ENCODE data around the gene CEP85L. TPM values are rescaled to one million over a fixed set of nuclear protein-coding genes. Genes with fewer than 3 reads are reported as not detected.

Gene CEP85L
- total RNA-seq, 2 experiments from 2014 or later = 9.6 to 12.0 TPM

- peak; percentile 51 for DNase-seq (ENCODE audit: low spot score)
- H3K9me2 ChIP-seq (ENCODE audit: insufficient read depth, low read length) = no peaks in the 10 kb centered on the region
- no peak overlapping the region for H2AFZ ChIP-seq (ENCODE audit: low read length)
- no TSS peak for BruUV-seq (replicated peaks)
- POLR2A ChIA-PET = interaction anchor here (0.9 kb wide), 1 partner anchor 83 kb away, joined by 3 read pairs; no protein-coding TSS in a partner anchor
- H3K36me3 ChIP-seq (ENCODE audit: insufficient read depth, low read length) = no peaks in the 10 kb centered on the region
- H3K27ac ChIP-seq (ENCODE audit: low read depth, low read length, poor library complexity, severe bottlenecking) = no peak overlapping the region
- TF ChIP-seq CTCF (conservative IDR thresholded peaks at IDR 0.05; ENCODE audit: low read length) = peak; percentile 83
- no peak for TF ChIP-seq EZH2phosphoT487 (IDR thresholded peaks at IDR 0.05; ENCODE audit: borderline replicate concordance, low read depth, low read length)
- H4K20me1 ChIP-seq (ENCODE audit: insufficient read depth, low read length) = no peaks in the 10 kb centered on the region
- CTCF ChIA-PET (ENCODE audit: unreplicated experiment) = interaction anchor here (0.5 kb wide), 1 partner anchor 1021 kb away, joined by 8 read pairs; no protein-coding TSS in a partner anchor
- no peaks in the 10 kb centered on the region for H3K9me3 ChIP-seq (ENCODE audit: low read length)
- no peak overlapping the region for H3K4me3 ChIP-seq (ENCODE audit: low read depth, low read length, poor library complexity, severe bottlenecking)
- H3K4me2 ChIP-seq (ENCODE audit: low read length) = no peak overlapping the region
- no peaks in the 10 kb centered on the region for H3K4me1 ChIP-seq (ENCODE audit: insufficient read depth, low read length, poor library complexity, severe bottlenecking)
- no peaks in the 10 kb centered on the region for H3K79me2 ChIP-seq (ENCODE audit: insufficient read depth, low read depth, low read length)
- intact Hi-C loops (cut with micrococcal nuclease; ENCODE audit: unreplicated experiment) = loop anchor here (1.0 to 2.0 kb wide), 2 partner anchors 269 to 575 kb away; no protein-coding TSS in a partner anchor
Measured at GRCh38 chr6:118551063-118552053, 100.0 kb downstream of the CEP85L start.

GRCh38 chr6:118548613-118549012, 102.8 kb downstream of the CEP85L start:
- H3K9me2 ChIP-seq (ENCODE audit: insufficient read depth, low read length) = no peaks in the 10 kb centered on the region
- H3K27ac ChIP-seq (ENCODE audit: low read depth, low read length, poor library complexity, severe bottlenecking) = no peak overlapping the region
- TF ChIP-seq EZH2phosphoT487 (IDR thresholded peaks at IDR 0.05; ENCODE audit: borderline replicate concordance, low read depth, low read length) = no peak
- TF ChIP-seq CTCF (conservative IDR thresholded peaks at IDR 0.05; ENCODE audit: low read length) = no peak
- H3K4me3 ChIP-seq (ENCODE audit: low read depth, low read length, poor library complexity, severe bottlenecking) = no peak overlapping the region
- POLR2A ChIA-PET = no interaction called here
- no TSS peak for BruUV-seq (replicated peaks)
- H3K4me2 ChIP-seq (ENCODE audit: low read length) = no peak overlapping the region
- no peaks in the 10 kb centered on the region for H3K4me1 ChIP-seq (ENCODE audit: insufficient read depth, low read length, poor library complexity, severe bottlenecking)
- CTCF ChIA-PET (ENCODE audit: unreplicated experiment) = no interaction called here
- DNase-seq (ENCODE audit: low spot score) = no peak
- H4K20me1 ChIP-seq (ENCODE audit: insufficient read depth, low read length) = no peaks in the 10 kb centered on the region
- intact Hi-C loops (cut with micrococcal nuclease; ENCODE audit: unreplicated experiment) = no loop called here
- H2AFZ ChIP-seq (ENCODE audit: low read length) = no peak overlapping the region
- H3K36me3 ChIP-seq (ENCODE audit: insufficient read depth, low read length) = no peaks in the 10 kb centered on the region
- no peaks in the 10 kb centered on the region for H3K9me3 ChIP-seq (ENCODE audit: low read length)
- H3K79me2 ChIP-seq (ENCODE audit: insufficient read depth, low read depth, low read length) = no peaks in the 10 kb centered on the region

GRCh38 chr6:118548136-118548535, 103.3 kb downstream of the CEP85L start, which contains the start of gene PLN:
TSS of gene PLN (plus strand) at chr6:118548296. CDS start at chr6:118558922, 10,626 bp downstream.
- CTCF ChIA-PET (ENCODE audit: unreplicated experiment) = no interaction called here

More at GRCh38 chr6:118548136-118548535, 103.3 kb downstream of the CEP85L start, which contains the start of gene PLN:
- no peak within 1 kb of the TSS for H3K4me2 ChIP-seq (ENCODE audit: low read length)
- no peak within 1 kb of the TSS for H2AFZ ChIP-seq (ENCODE audit: low read length)
- H3K4me3 ChIP-seq (ENCODE audit: low read depth, low read length, poor library complexity, severe bottlenecking) = no peak within 1 kb of the TSS
- POLR2A ChIA-PET = no interaction called here
- DNase-seq (ENCODE audit: low spot score) = no peak
- no TSS peak for BruUV-seq (replicated peaks)
- H3K79me2 ChIP-seq (ENCODE audit: insufficient read depth, low read depth, low read length) = no peaks in the 10 kb centered on the region
- H3K27ac ChIP-seq (ENCODE audit: low read depth, low read length, poor library complexity, severe bottlenecking) = no peak within 1 kb of the TSS
- no peaks in the 10 kb centered on the region for H3K36me3 ChIP-seq (ENCODE audit: insufficient read depth, low read length)
- H3K4me1 ChIP-seq (ENCODE audit: insufficient read depth, low read length, poor library complexity, severe bottlenecking) = no peaks in the 10 kb centered on the region
- TF ChIP-seq EZH2phosphoT487 (IDR thresholded peaks at IDR 0.05; ENCODE audit: borderline replicate concordance, low read depth, low read length) (no peak), CTCF (conservative IDR thresholded peaks at IDR 0.05; ENCODE audit: low read length) (no peak)
- H4K20me1 ChIP-seq (ENCODE audit: insufficient read depth, low read length) = no peaks in the 10 kb centered on the region
- H3K9me2 ChIP-seq (ENCODE audit: insufficient read depth, low read length) = no peaks in the 10 kb centered on the region
- H3K9me3 ChIP-seq (ENCODE audit: low read length) = no peaks in the 10 kb centered on the region
- intact Hi-C loops (cut with micrococcal nuclease; ENCODE audit: unreplicated experiment) = no loop called here

Data from OCI-LY7 (cell line).